Pancreas (tissue), 10 donors: ENCODE measurements around the gene NUDT11. TPM values are rescaled to one million over a fixed set of nuclear protein-coding genes. Genes with fewer than 3 reads are reported as not detected.
"Not testable (repeated sequence)": the region's sequence is repeated elsewhere in the genome, so short reads cannot be mapped to it uniquely, and the experiment has no call there.

Experiments
- ATAC-seq, 4 donors: fragments of 200-7000 bp; cut with Tn5 transposase; one replicate each; pipeline versions ENCODE4 v1.8.0 to v1.9.1; 2020; ENCODE audit warnings: mild to moderate bottlenecking in 4 of 4, moderate library complexity in 4 of 4
- DNase-seq, 6 donors: peaks; one replicate each; pipeline ENCODE4 v3.0.0-alpha.2; 2020
- FAIRE-seq: peaks from 2 replicates; lab custom pipeline; 2012; peaks lifted over from hg19 to GRCh38; lab: Jason Lieb, UNC
- H3K27ac ChIP-seq, 4 donors: fragments of 200-600 bp; sonication (generic); 1 replicate in 3 of 4; 2 replicates in 1 of 4; pipeline versions ENCODE4 v1.5.0 to v1.8.0; 2020
- H3K27me3 ChIP-seq, 4 donors: fragments of 200-600 bp; one replicate each; pipeline ENCODE4 v1.8.0; 2021
- H3K36me3 ChIP-seq, 3 donors: fragments of 200-600 bp; sonication (generic) in 1 of 3; one replicate each; pipeline versions ENCODE4 v1.5.0 to v1.8.0; 2020 to 2021
- H3K4me1 ChIP-seq, 3 donors: fragments of 200-600 bp; one replicate each; pipeline ENCODE4 v1.8.0; 2021
- H3K4me3 ChIP-seq, 4 donors: fragments of 200-600 bp; sonication (generic) in 2 of 4; one replicate each; pipeline versions ENCODE4 v1.5.0 to v1.8.0; 2020 to 2021
- H3K9me3 ChIP-seq, 4 donors: fragments of 200-600 bp; one replicate each; pipeline ENCODE4 v1.8.0; 2021
- WGBS, 2 donors: extraction: QIAGEN DNeasy Blood & Tissue Kit; methylation state at CpG; one replicate each; pipeline ENCODE4 v1.1.7; 2013; 5-methylcytosine and 5-hydroxymethylcytosine counted together
- intact Hi-C, 3 donors: fragments of 100-400 bp; cut with DNase I; formaldehyde crosslinking; loops; one replicate each; pipeline versions ENCODE4 v1.11.1 to v1.14.2; 2022
- polyA plus RNA-seq, 2 donors: library from polyadenylated mRNA; stranded (reverse); fragments of 200-250 nt; gene quantifications; one replicate each; pipeline ENCODE4 v1.2.3, GENCODE V29; 2013
- total RNA-seq, 6 donors: library from RNA; stranded (reverse); fragmentation: NEBNext Ultra II Directional in 4 of 6; extraction: Animal tissue kit (Norgen Biotek cat#: 25700) in 4 of 6; gene quantifications; one replicate each; pipeline versions ENCODE4 v1.2.1 to v1.2.4, GENCODE V29; 2021 to 2023
- TF ChIP-seq, protein P1 (sequence below), 4 donors: fragments of 200-600 bp; sonication (generic) in 3 of 4; IDR thresholded peaks; one replicate each; pipeline versions ENCODE4 v1.5.0 to v1.8.0; 2021; ENCODE audit warnings: antibody characterized with exemption in 4 of 4
- donor health status: healthy with polysubstance abuse.
- donor health status: DM: no; HTN: no; CAD: no; lungs with moderate emphysema.
- donor health status: DM: no; HTN: no; CAD: no.
- donor health status: control.
- donor health status: control.
- donor health status: Bipolar disorder and iron deficiency.
- donor health status: DM: yes; HTN: yes; CAD: no.
- donor health status: DM: no; HTN: no; CAD: no.
- donor health status: DM: no; HTN: no; CAD: no.
- donor health status: DM: yes; HTN: yes; CAD: no.

The NUDT11 gene
- total RNA-seq: 1 to 10 TPM; 1.1 to 4.6 (median 2.2) TPM
- polyA plus RNA-seq: 1 to 10 TPM; 1.4 to 2.0 TPM

- Histone ChIP-seq H3K4me1 (no peaks in the 10 kb centered on the region), H3K36me3 (no peaks in the 10 kb centered on the region), H3K27me3 (peaks cover 0 to 19% (median 4%) of the 10 kb centered on the region in 4 donors), H3K27ac (no peak within 1 kb of the TSS), H3K4me3 (peak within 1 kb of the TSS; percentile 14 to 53 (median 28)), H3K9me3 (no peaks in the 10 kb centered on the region)
- intact Hi-C loops: no loop called here
- peak; percentile 94 to 98 (median 97) for ATAC-seq
- no peak for FAIRE-seq
- WGBS, 2 donors: 2 to 34% methylated on average over 61 to 87 of the region's 96 CpGs
- TF ChIP-seq, protein P1, sequence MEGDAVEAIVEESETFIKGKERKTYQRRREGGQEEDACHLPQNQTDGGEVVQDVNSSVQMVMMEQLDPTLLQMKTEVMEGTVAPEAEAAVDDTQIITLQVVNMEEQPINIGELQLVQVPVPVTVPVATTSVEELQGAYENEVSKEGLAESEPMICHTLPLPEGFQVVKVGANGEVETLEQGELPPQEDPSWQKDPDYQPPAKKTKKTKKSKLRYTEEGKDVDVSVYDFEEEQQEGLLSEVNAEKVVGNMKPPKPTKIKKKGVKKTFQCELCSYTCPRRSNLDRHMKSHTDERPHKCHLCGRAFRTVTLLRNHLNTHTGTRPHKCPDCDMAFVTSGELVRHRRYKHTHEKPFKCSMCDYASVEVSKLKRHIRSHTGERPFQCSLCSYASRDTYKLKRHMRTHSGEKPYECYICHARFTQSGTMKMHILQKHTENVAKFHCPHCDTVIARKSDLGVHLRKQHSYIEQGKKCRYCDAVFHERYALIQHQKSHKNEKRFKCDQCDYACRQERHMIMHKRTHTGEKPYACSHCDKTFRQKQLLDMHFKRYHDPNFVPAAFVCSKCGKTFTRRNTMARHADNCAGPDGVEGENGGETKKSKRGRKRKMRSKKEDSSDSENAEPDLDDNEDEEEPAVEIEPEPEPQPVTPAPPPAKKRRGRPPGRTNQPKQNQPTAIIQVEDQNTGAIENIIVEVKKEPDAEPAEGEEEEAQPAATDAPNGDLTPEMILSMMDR (IDR thresholded peaks at IDR 0.05): no peak
- DNase-seq: peak; percentile 42 to 81 (median 59)
Observed at GRCh38 chrX:51496501-51497291, at the start of gene NUDT11. TSS of gene NUDT11 (minus strand) at chrX:51496592. CDS start at chrX:51496444, 148 bp downstream.

DNA sequence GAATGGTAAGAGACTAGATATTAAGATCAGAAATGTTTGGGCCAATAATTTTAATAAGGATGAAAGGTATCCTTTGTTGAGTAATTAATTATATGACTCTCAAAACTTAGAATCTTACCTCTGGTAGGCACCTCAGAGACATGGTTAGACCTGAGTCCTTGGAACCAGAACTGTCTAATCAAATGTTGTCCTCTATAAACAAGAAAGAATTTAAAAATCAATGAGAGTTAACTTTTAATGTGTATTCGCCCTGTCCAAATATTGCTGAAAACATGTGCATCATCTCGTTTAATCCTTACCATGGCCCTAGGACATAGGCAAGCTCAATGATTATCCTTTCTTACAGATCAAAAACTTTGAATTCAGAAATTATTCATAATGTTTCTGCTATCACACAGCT lies 24.0 kb upstream of the NUDT11 start:
- DNase-seq (no peak), ATAC-seq (no peak), FAIRE-seq (no peak)
- intact Hi-C loops: no loop called here
- no peaks in the 10 kb centered on the region for H3K36me3 ChIP-seq
- no peaks in the 10 kb centered on the region for H3K4me1 ChIP-seq
- H3K27ac ChIP-seq: no peak overlapping the region
- no peaks in the 10 kb centered on the region for H3K9me3 ChIP-seq
- WGBS, 2 donors: 17 to 21% methylated on average over 2 of the region's 2 CpGs
- peaks cover 0 to 4% (median 0%) of the 10 kb centered on the region in 4 donors for H3K27me3 ChIP-seq
- no peak overlapping the region for H3K4me3 ChIP-seq
- TF ChIP-seq, protein P1 (IDR thresholded peaks at IDR 0.05): no peak

GRCh38 chrX:51519131-51519530 lies 22.7 kb upstream of the NUDT11 start:
- DNase-seq, H3K27me3 ChIP-seq, H3K4me3 ChIP-seq, ATAC-seq, FAIRE-seq, H3K27ac ChIP-seq, H3K4me1 ChIP-seq, H3K9me3 ChIP-seq, intact Hi-C loops, H3K36me3 ChIP-seq: not testable (repeated sequence)
- 41 to 71% methylated on average over 2 of the region's 2 CpGs for WGBS, 2 donors

GRCh38 chrX:51507551-51507950 lies 11.2 kb upstream of the NUDT11 start:
- intact Hi-C loops: no loop called here
- no peak overlapping the region for H3K4me3 ChIP-seq
- 76 to 86% methylated on average over 3 of the region's 3 CpGs for WGBS, 2 donors
- no peaks in the 10 kb centered on the region for H3K4me1 ChIP-seq
- peaks cover 0 to 4% (median 0%) of the 10 kb centered on the region in 4 donors for H3K27me3 ChIP-seq
- FAIRE-seq (no peak), ATAC-seq (no peak), DNase-seq (no peak)
- H3K36me3 ChIP-seq: no peaks in the 10 kb centered on the region
- no peak overlapping the region for H3K27ac ChIP-seq
- TF ChIP-seq, protein P1 (IDR thresholded peaks at IDR 0.05): no peak
- H3K9me3 ChIP-seq: no peaks in the 10 kb centered on the region

DNA sequence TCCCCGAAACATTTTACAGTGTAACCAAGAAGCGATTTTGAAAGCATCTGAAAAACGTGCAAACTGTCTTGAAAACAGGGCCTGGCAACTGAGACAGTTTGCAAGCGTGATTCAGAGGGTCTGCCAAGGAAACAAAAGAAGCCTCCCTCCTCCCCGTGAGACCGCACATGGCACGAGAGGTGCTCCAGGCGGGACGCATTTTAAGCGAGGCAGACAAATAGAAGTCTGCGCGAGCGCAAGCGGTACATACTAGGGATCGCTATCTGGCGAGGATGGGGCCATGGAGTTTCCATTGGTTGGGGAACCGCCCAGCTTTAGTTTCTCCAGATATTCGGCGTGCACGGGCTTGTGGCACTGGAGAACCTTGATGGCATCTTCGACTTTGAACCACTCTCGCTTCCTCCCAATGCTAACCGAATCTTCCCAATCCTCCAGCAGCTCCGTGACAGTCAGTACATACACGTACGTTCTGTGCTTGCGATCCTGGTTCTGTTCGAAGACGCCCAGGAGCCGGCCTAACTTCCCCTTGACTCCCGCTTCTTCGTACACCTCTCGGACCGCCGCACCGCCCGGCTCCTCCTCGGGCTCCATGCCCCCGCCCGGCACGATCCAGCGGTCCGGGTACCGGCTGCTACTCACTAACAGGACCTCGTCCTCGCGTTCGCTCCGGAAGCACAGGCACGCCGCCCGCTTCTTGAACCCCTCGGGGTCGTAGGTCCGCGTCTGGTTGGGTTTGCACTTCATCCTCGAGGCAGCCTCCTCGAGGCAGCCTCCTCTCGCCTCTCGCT lies 497 bp downstream of the NUDT11 start:
- peak; percentile 54 to 75 (median 68) for ATAC-seq

More for the DNA sequence above, 497 bp downstream of the NUDT11 start:
- peaks cover 0 to 19% (median 4%) of the 10 kb centered on the region in 4 donors for H3K27me3 ChIP-seq
- FAIRE-seq, intact Hi-C loops, H3K9me3 ChIP-seq, DNase-seq, H3K4me1 ChIP-seq, H3K36me3 ChIP-seq, H3K27ac ChIP-seq: not testable (repeated sequence)
- H3K4me3 ChIP-seq: peak overlapping the region; percentile 14 to 53 (median 28)
- WGBS, 2 donors: 2 to 32% methylated on average over 46 to 52 of the region's 60 CpGs
